Tibial nerve (tissue), 4 donors: ENCODE measurements around the gene STAMBP. TPM values are rescaled to one million over a fixed set of nuclear protein-coding genes. Genes with fewer than 3 reads are reported as not detected.

Experiments used
- DNase-seq, 2 donors: peaks; one replicate each; pipeline ENCODE4 v3.0.0-alpha.2; 2019; ENCODE audit warnings: low spot score in 2 of 2
- H3K27ac ChIP-seq, 4 donors: fragments of 200-600 bp; sonication (generic) in 3 of 4; one replicate each; pipeline ENCODE4 v1.5.1; 2017 to 2019; ENCODE audit warnings: mild to moderate bottlenecking in 1 of 4
- H3K27me3 ChIP-seq, 2 donors: fragments of 200-600 bp; sonication (generic) in 1 of 2; one replicate each; pipeline versions ENCODE4 v1.5.1 to v1.6.0; 2017 to 2019
- H3K36me3 ChIP-seq, 3 donors: fragments of 200-600 bp; sonication (generic); one replicate each; pipeline ENCODE4 v1.5.1; 2018 to 2019
- H3K4me1 ChIP-seq, 4 donors: fragments of 200-600 bp; sonication (generic) in 3 of 4; one replicate each; pipeline ENCODE4 v1.5.1; 2017 to 2019
- H3K4me3 ChIP-seq, 4 donors: fragments of 200-600 bp; sonication (generic) in 3 of 4; one replicate each; pipeline ENCODE4 v1.5.1; 2017 to 2019; ENCODE audit warnings: mild to moderate bottlenecking in 1 of 4, moderate library complexity in 1 of 4
- H3K9me3 ChIP-seq, 4 donors: fragments of 200-600 bp; sonication (generic) in 3 of 4; one replicate each; pipeline ENCODE4 v1.5.1; 2017 to 2019
- EP300 ChIP-seq, 2 donors: sonication (generic); formaldehyde crosslinking; IDR thresholded peaks; one replicate each; pipeline ENCODE4 v1.6.1; 2017; ENCODE audit warnings: antibody characterized with exemption in 2 of 2, mild to moderate bottlenecking in 1 of 2
- POLR2A ChIP-seq, 2 donors: fragments of 450-650 bp; IDR thresholded peaks; one replicate each; pipeline ENCODE4 v1.6.1; 2017; ENCODE audit warnings: antibody characterized with exemption in 2 of 2, mild to moderate bottlenecking in 2 of 2, moderate library complexity in 2 of 2
- WGBS, 2 donors: methylation state at CpG; one replicate each; pipeline ENCODE4 v1.1.5; 2018; 5-methylcytosine and 5-hydroxymethylcytosine counted together
- total RNA-seq, 4 donors: library from RNA; depleted of rRNA; stranded (reverse); fragments of >200 nt; gene quantifications; one replicate each; pipeline ENCODE4 v1.1.0, GENCODE V29; 2016
- TF ChIP-seq, protein P1 (sequence below), 5 experiments: fragments of 200-600 bp in 3 of 5; fragments of 450-650 bp in 2 of 5; sonication (generic) in 3 of 5; IDR thresholded peaks; one replicate each; pipeline ENCODE4 v1.5.1; 2016 to 2019; ENCODE audit warnings: antibody characterized with exemption in 5 of 5, mild to moderate bottlenecking in 3 of 5, moderate library complexity in 2 of 5

STAMBP gene
- total RNA-seq, 4 donors from 2014 or later: 20.7 to 47.2 (median 24.8) TPM

DNA sequence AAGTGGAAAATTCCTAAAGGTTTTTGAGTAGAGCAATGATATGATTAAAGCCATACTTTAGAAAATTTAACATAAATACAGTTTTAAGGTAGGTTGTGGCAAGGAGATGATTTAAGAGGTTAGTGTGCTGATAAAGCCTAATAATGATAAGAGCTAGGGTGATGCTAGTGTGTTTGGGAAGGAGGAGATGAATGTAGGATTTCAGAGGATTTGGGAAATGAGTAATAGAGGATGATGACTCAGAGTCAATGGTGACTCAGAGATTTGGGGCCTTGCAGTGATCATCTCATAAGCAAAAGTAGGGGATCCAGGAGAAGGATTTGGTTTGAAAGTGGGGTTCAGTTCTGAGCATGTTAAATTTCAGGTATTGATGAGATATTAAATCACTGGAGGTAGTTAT is 23.3 kb downstream of the STAMBP start:
- Histone ChIP-seq H3K27me3 (no peaks in the 10 kb centered on the region), H3K27ac (no peak overlapping the region), H3K9me3 (no peaks in the 10 kb centered on the region), H3K4me1 (no peaks in the 10 kb centered on the region), H3K36me3 (peaks cover 2 to 100% (median 14%) of the 10 kb centered on the region in 3 donors), H3K4me3 (no peak overlapping the region)
- DNase-seq: no peak
- TF ChIP-seq, protein P1, sequence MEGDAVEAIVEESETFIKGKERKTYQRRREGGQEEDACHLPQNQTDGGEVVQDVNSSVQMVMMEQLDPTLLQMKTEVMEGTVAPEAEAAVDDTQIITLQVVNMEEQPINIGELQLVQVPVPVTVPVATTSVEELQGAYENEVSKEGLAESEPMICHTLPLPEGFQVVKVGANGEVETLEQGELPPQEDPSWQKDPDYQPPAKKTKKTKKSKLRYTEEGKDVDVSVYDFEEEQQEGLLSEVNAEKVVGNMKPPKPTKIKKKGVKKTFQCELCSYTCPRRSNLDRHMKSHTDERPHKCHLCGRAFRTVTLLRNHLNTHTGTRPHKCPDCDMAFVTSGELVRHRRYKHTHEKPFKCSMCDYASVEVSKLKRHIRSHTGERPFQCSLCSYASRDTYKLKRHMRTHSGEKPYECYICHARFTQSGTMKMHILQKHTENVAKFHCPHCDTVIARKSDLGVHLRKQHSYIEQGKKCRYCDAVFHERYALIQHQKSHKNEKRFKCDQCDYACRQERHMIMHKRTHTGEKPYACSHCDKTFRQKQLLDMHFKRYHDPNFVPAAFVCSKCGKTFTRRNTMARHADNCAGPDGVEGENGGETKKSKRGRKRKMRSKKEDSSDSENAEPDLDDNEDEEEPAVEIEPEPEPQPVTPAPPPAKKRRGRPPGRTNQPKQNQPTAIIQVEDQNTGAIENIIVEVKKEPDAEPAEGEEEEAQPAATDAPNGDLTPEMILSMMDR (IDR thresholded peaks at IDR 0.05): no peak
- no peak for TF ChIP-seq EP300 (IDR thresholded peaks at IDR 0.05)
- TF ChIP-seq POLR2A (IDR thresholded peaks at IDR 0.05): no peak

DNA sequence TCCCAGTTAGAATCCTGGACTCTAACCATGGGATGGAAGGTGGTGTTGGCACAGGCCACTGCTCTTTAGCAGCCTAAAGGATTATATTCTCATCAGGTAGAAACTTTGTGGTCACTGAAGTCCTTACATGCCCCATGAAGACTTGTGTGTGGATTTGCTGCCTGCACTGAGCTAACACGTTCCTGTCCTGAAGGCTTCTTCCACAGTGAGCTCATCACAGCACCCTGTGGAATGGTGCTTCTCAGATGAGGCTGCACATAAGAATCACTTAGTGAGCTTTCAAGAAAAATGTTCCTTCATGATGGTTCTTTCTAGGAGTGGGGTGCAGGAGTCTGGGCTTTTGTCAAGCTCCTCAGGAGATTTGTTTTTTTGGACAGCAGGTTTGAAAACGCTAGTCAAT is 26.8 kb downstream of the STAMBP start:
- Histone ChIP-seq H3K4me1 (no peaks in the 10 kb centered on the region), H3K4me3 (no peak overlapping the region), H3K27me3 (no peaks in the 10 kb centered on the region), H3K9me3 (no peaks in the 10 kb centered on the region), H3K27ac (no peak overlapping the region), H3K36me3 (peaks cover 0 to 95% (median 17%) of the 10 kb centered on the region in 3 donors)
- no peak for DNase-seq
- 91 to 94% methylated on average over 2 of the region's 2 CpGs for whole genome bisulfite sequencing, 2 donors
- TF ChIP-seq POLR2A (IDR thresholded peaks at IDR 0.05) (no peak), EP300 (IDR thresholded peaks at IDR 0.05) (no peak)
- TF ChIP-seq, protein P1 (IDR thresholded peaks at IDR 0.05): no peak

DNA sequence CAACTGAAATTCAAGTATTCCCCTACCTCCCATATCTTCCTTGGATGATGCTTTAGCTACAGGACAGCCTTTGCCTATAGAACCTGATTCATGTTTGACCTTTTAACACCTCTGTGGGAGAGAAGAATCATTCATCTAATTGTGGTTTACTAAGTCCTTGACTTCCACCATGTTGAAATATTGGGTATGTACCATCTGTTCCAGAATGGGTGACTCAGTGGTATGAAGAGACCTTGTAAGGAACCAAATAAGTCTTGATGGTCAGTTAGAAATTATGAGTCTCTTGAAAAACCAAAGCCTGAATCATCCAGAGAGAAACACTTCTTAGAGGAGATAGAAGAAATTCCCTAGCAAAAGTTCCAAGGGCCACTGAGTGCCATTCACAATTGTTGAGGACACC is 27.5 kb downstream of the STAMBP start:
- Histone ChIP-seq H3K4me1 (no peaks in the 10 kb centered on the region), H3K9me3 (no peaks in the 10 kb centered on the region), H3K27ac (no peak overlapping the region), H3K4me3 (no peak overlapping the region), H3K27me3 (no peaks in the 10 kb centered on the region), H3K36me3 (peaks cover 0 to 95% (median 14%) of the 10 kb centered on the region in 3 donors)
- no peak for TF ChIP-seq POLR2A (IDR thresholded peaks at IDR 0.05)
- DNase-seq: no peak

DNA sequence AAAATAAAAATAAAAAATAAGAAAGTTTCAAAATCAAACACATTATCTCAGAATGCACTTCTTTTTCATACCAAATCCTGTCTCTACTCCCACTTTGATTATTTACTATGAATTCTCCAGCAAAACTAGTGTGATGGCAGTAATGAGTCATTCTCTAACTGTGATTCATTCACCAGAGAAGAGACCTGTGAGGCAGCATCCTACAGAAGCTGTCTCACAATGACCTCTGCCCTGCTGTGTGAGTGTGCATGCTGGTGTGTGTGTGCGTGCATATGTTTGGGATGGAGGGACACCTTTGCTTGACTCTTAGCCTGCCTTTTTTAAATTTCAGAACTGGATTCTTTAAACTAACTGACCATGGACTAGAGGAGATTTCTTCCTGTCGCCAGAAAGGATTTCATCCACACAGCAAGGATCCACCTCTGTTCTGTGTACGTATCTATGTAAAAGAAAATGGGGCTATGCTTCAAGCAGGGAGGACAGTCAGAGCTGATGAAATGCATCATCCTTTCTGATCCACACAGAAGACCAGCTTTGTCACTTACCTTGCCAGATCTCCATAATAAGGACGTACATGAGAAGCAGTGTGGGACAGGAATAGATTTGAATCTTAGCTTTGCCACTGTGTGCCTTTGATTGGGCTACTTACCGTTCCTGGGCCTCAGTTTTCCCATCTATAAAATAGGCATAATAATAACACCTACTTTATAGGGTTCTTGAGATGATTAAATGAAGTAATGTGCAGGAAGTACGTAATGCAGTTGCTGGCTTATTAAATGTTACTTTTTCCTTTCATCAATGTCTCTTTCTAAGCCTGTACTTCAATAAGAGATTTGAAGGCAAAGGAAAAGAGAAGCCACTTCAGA is 31.2 kb downstream of the STAMBP start:
- Histone ChIP-seq H3K36me3 (peaks cover 0 to 95% (median 19%) of the 10 kb centered on the region in 3 donors), H3K4me3 (no peak overlapping the region), H3K4me1 (no peaks in the 10 kb centered on the region), H3K27ac (no peak overlapping the region), H3K27me3 (no peaks in the 10 kb centered on the region), H3K9me3 (no peaks in the 10 kb centered on the region)
- DNase-seq: no peak
- TF ChIP-seq POLR2A (IDR thresholded peaks at IDR 0.05) (no peak), EP300 (IDR thresholded peaks at IDR 0.05) (no peak)
- TF ChIP-seq, protein P1 (IDR thresholded peaks at IDR 0.05): no peak
- WGBS, 2 donors: 92% methylated on average over 6 of the region's 6 CpGs

DNA sequence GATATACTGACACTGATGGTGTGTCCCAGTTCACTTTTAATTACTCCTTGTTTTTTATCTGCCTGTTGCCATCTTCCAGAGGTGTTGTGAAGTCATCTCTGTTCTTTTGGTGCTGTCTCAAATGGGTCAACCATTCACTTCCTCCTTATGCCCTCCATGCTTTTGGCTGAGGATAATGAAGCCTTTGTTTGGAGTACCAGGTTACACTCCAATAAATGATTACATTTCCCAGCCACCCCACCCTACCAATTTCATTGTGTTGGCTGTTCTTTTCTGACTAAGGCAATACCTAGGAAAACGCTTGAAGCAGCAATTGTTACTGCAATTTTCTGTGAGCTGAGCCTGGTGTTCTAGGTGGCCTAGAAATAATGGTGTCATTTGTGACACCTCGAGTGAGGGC is 34.2 kb downstream of the STAMBP start:
- WGBS, 2 donors: 54 to 63% methylated on average over 2 of the region's 2 CpGs
- no peak overlapping the region for H3K27ac ChIP-seq
- H3K4me1 ChIP-seq: no peaks in the 10 kb centered on the region
- no peaks in the 10 kb centered on the region for H3K9me3 ChIP-seq
- H3K36me3 ChIP-seq: peaks cover 0 to 95% (median 13%) of the 10 kb centered on the region in 3 donors
- H3K4me3 ChIP-seq: no peak overlapping the region
- no peak for DNase-seq
- no peak for TF ChIP-seq EP300 (IDR thresholded peaks at IDR 0.05)
- no peak for TF ChIP-seq POLR2A (IDR thresholded peaks at IDR 0.05)
- TF ChIP-seq, protein P1 (IDR thresholded peaks at IDR 0.05): no peak
- no peaks in the 10 kb centered on the region for H3K27me3 ChIP-seq
